CD8-positive, alpha-beta memory T cell (primary cell): ENCODE measurements around the gene TIMP3. TPM values are rescaled to one million over a fixed set of nuclear protein-coding genes. Genes with fewer than 3 reads are reported as not detected.
"Not testable (repeated sequence)": the region's sequence is repeated elsewhere in the genome, so short reads cannot be mapped to it uniquely, and the experiment has no call there.

ENCODE experiments used
- CTCF ChIA-PET: fragments of 350-600 bp; sonication (Branson Sonifier 250); formaldehyde crosslinking; loops from one replicate; lab custom pipeline; 2021; ENCODE audit warnings: antibody characterized with exemption; lab: Charles Lee
- POLR2A ChIA-PET: fragments of 350-600 bp; sonication (Branson Sonifier 250); formaldehyde crosslinking; loops from one replicate; lab custom pipeline; 2021; ENCODE audit warnings: antibody characterized with exemption; lab: Charles Lee
- DNase-seq, 5 donors: peaks; one replicate each; pipeline versions ENCODE4 v3.0.0 to v3.0.0-alpha.2; 2020 to 2022; ENCODE audit warnings: mixed read lengths in 1 of 5
- H3K27ac ChIP-seq: one replicate; pipeline ENCODE4 v1.7.0; 2013; ENCODE audit warnings: low read depth, mild to moderate bottlenecking, low read length, moderate library complexity
- H3K27me3 ChIP-seq: 2 replicates; pipeline ENCODE4 v1.7.0; 2013; ENCODE audit warnings: low read length, mild to moderate bottlenecking; ENCODE audit not compliant: insufficient read depth, poor library complexity, severe bottlenecking
- H3K36me3 ChIP-seq: 2 replicates; pipeline ENCODE4 v1.7.0; 2013; ENCODE audit warnings: mild to moderate bottlenecking, low read length, moderate library complexity; ENCODE audit not compliant: insufficient read depth
- H3K4me1 ChIP-seq: 2 replicates; pipeline ENCODE4 v1.7.0; 2013; ENCODE audit warnings: mild to moderate bottlenecking, low read length, moderate library complexity; ENCODE audit not compliant: insufficient read depth
- H3K4me3 ChIP-seq: 2 replicates; pipeline ENCODE4 v1.7.0; 2013; ENCODE audit warnings: mild to moderate bottlenecking, low read length
- H3K9me3 ChIP-seq: 2 replicates; pipeline ENCODE4 v1.7.0; 2013; ENCODE audit warnings: mild to moderate bottlenecking, low read length
- H3K27ac Mint-ChIP-seq, 8 donors: one replicate each; pipeline ENCODE4 v1.8.0; 2020 to 2021; ENCODE audit warnings: mixed read lengths in 8 of 8, mild to moderate bottlenecking in 6 of 8, inconsistent platforms in 3 of 8, moderate library complexity in 3 of 8
- H3K27me3 Mint-ChIP-seq, 2 donors: one replicate each; pipeline ENCODE4 v1.8.0; 2020 to 2021; ENCODE audit warnings: mixed read lengths in 2 of 2, mild to moderate bottlenecking in 1 of 2, moderate library complexity in 1 of 2
- H3K36me3 Mint-ChIP-seq, 3 donors: one replicate each; pipeline ENCODE4 v1.8.0; 2020 to 2021; ENCODE audit warnings: mixed read lengths in 3 of 3, inconsistent platforms in 1 of 3, mild to moderate bottlenecking in 1 of 3
- H3K4me1 Mint-ChIP-seq, 3 donors: one replicate each; pipeline ENCODE4 v1.8.0; 2020 to 2021; ENCODE audit warnings: mixed read lengths in 3 of 3, inconsistent platforms in 1 of 3, mild to moderate bottlenecking in 1 of 3
- H3K4me3 Mint-ChIP-seq, 7 donors: one replicate each; pipeline ENCODE4 v1.8.0; 2020 to 2021; ENCODE audit warnings: mixed read lengths in 7 of 7, mild to moderate bottlenecking in 6 of 7, moderate library complexity in 4 of 7, inconsistent platforms in 2 of 7
- H3K9me3 Mint-ChIP-seq, 5 donors: one replicate each; pipeline ENCODE4 v1.8.0; 2020 to 2022; ENCODE audit warnings: mixed read lengths in 5 of 5, mild to moderate bottlenecking in 3 of 5, moderate library complexity in 2 of 5, inconsistent platforms in 1 of 5
- polyA plus RNA-seq: library from polyadenylated mRNA; unstranded; fragments of 300-500 nt; fragmentation: Illumina TruSeq; gene quantifications from one replicate; pipeline ENCODE4 v1.2.3, GENCODE V29; 2021
- total RNA-seq, 2 experiments: library from RNA; stranded (reverse); gene quantifications; one replicate each; pipeline ENCODE4 v1.2.3, GENCODE V29; 2021

TIMP3 gene
- total RNA-seq, result under 1 TPM; 0.22 to 0.24 TPM
- not detected for polyA plus RNA-seq

- CTCF ChIA-PET, result no interaction called here
Measured at GRCh38 chr22:32801537-32802236, at the start of gene TIMP3. Gene TIMP3 (plus strand): TSS chr22:32801705. CDS start chr22:32802002, 297 bp downstream.

DNA sequence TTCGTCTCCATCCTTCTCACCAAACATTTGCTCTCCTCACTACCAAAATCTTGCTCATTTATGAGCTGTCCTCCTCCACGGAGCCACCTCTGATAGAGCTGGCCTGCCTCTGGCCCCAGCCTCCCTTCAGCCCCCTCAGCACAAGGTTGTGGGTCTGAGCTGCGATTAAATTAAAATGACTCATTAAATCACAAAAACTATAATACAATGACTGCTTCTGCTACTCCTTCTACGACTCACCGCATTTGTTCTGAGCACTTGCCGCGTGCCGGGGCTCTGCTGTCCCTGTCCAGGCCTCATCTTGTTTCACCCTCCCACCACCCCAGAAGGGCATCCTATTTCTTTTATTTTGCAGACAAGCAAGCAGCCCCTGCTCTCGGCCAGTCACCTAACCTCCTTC, 49.2 kb upstream of the TIMP3 start:
- no peaks in the 10 kb centered on the region for H3K27me3 ChIP-seq
- CTCF ChIA-PET, result no interaction called here
- no peaks in the 10 kb centered on the region for H3K9me3 ChIP-seq
- H3K27me3 Mint-ChIP-seq, result peaks cover 0 to 1% of the 10 kb centered on the region in 2 donors
- H3K4me3 ChIP-seq, result no peak overlapping the region
- no peaks in the 10 kb centered on the region for H3K36me3 Mint-ChIP-seq
- peaks cover 0 to 3% (median 0%) of the 10 kb centered on the region in 5 donors for H3K9me3 Mint-ChIP-seq
- H3K4me1 Mint-ChIP-seq, result no peaks in the 10 kb centered on the region
- peak overlapping the region in 1 of 8 donors; percentile 47 for H3K27ac Mint-ChIP-seq
- no peaks in the 10 kb centered on the region for H3K4me1 ChIP-seq
- no peak overlapping the region for H3K27ac ChIP-seq
- H3K36me3 ChIP-seq, result no peaks in the 10 kb centered on the region
- H3K4me3 Mint-ChIP-seq, result no peak overlapping the region
- POLR2A ChIA-PET, result no interaction called here
- no peak for DNase-seq

More at GRCh38 chr22:32801537-32802236, at the start of gene TIMP3:
- DNase-seq, result no peak
- Mint-ChIP-seq H3K9me3 (no peaks in the 10 kb centered on the region), H3K27ac (no peak within 1 kb of the TSS), H3K27me3 (peaks cover 32 to 70% of the 10 kb centered on the region in 2 donors), H3K4me1 (peaks cover 0 to 5% (median 0%) of the 10 kb centered on the region in 3 donors), H3K36me3 (no peaks in the 10 kb centered on the region), H3K4me3 (no peak within 1 kb of the TSS)
- H3K27me3 ChIP-seq, result peaks cover 10% of the 10 kb centered on the region
- H3K4me1 ChIP-seq, result no peaks in the 10 kb centered on the region
- no peaks in the 10 kb centered on the region for H3K9me3 ChIP-seq
- H3K27ac ChIP-seq, result no peak within 1 kb of the TSS
- no peak within 1 kb of the TSS for H3K4me3 ChIP-seq
- H3K36me3 ChIP-seq, result no peaks in the 10 kb centered on the region
- POLR2A ChIA-PET, result no interaction called here

GRCh38 chr22:32752816-32753520, 48.5 kb upstream of the TIMP3 start:
- no peaks in the 10 kb centered on the region for H3K9me3 ChIP-seq
- ChIA-PET POLR2A (no interaction called here), CTCF (no interaction called here)
- no peak overlapping the region for H3K27ac ChIP-seq
- Mint-ChIP-seq H3K27ac (no peak overlapping the region), H3K9me3 (peaks cover 0 to 3% (median 0%) of the 10 kb centered on the region in 5 donors), H3K36me3 (no peaks in the 10 kb centered on the region), H3K4me1 (no peaks in the 10 kb centered on the region), H3K4me3 (no peak overlapping the region), H3K27me3 (peaks cover 0 to 3% of the 10 kb centered on the region in 2 donors)
- no peaks in the 10 kb centered on the region for H3K36me3 ChIP-seq
- H3K27me3 ChIP-seq, result no peaks in the 10 kb centered on the region
- no peak overlapping the region for H3K4me3 ChIP-seq
- H3K4me1 ChIP-seq, result no peaks in the 10 kb centered on the region
- no peak for DNase-seq

DNA sequence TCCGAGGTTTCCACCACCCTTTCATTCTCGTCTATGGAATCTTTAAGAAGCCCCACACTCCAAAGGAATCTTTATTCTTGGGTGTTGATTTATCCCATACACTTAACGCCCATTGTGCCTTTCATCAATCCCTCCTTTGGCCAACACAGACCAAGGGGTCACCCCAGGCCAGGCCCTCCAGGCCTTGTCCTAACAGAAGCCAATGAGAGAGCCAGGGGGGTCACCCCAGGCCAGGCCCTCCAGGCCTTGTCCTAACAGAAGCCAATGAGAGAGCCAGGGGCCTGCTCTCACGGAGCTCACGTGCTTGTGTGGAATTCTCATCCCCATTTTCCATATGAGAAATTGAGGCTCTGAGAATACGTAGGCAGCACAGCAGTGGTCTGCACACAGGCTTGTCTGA, 47.9 kb upstream of the TIMP3 start:
- no peaks in the 10 kb centered on the region for H3K36me3 ChIP-seq
- no peaks in the 10 kb centered on the region for H3K9me3 ChIP-seq
- no peaks in the 10 kb centered on the region for H3K36me3 Mint-ChIP-seq
- no peaks in the 10 kb centered on the region for H3K27me3 ChIP-seq
- no peaks in the 10 kb centered on the region for H3K4me1 ChIP-seq
- no peak overlapping the region for H3K27ac ChIP-seq
- H3K9me3 Mint-ChIP-seq, result peaks cover 0 to 3% (median 0%) of the 10 kb centered on the region in 5 donors
- CTCF ChIA-PET, result no interaction called here
- H3K27ac Mint-ChIP-seq, result no peak overlapping the region
- no peak overlapping the region for H3K4me3 Mint-ChIP-seq
- H3K27me3 Mint-ChIP-seq, result peaks cover 0 to 1% of the 10 kb centered on the region in 2 donors
- POLR2A ChIA-PET, result no interaction called here
- H3K4me1 Mint-ChIP-seq, result no peaks in the 10 kb centered on the region
- no peak overlapping the region for H3K4me3 ChIP-seq
- no peak for DNase-seq

- peaks cover 0 to 1% of the 10 kb centered on the region in 2 donors for H3K27me3 Mint-ChIP-seq
- no peak for DNase-seq
- CTCF ChIA-PET, result no interaction called here
- peaks cover 0 to 3% (median 0%) of the 10 kb centered on the region in 5 donors for H3K9me3 Mint-ChIP-seq
- Histone ChIP-seq H3K4me3 (no peak overlapping the region), H3K9me3 (no peaks in the 10 kb centered on the region), H3K4me1 (no peaks in the 10 kb centered on the region), H3K27ac (no peak overlapping the region), H3K36me3 (no peaks in the 10 kb centered on the region), H3K27me3 (no peaks in the 10 kb centered on the region)
- no peaks in the 10 kb centered on the region for H3K36me3 Mint-ChIP-seq
- POLR2A ChIA-PET, result no interaction called here
- no peak overlapping the region for H3K4me3 Mint-ChIP-seq
- no peak overlapping the region for H3K27ac Mint-ChIP-seq
- H3K4me1 Mint-ChIP-seq, result no peaks in the 10 kb centered on the region
Measured at GRCh38 chr22:32754413-32755041, 47.0 kb upstream of the TIMP3 start.

DNA sequence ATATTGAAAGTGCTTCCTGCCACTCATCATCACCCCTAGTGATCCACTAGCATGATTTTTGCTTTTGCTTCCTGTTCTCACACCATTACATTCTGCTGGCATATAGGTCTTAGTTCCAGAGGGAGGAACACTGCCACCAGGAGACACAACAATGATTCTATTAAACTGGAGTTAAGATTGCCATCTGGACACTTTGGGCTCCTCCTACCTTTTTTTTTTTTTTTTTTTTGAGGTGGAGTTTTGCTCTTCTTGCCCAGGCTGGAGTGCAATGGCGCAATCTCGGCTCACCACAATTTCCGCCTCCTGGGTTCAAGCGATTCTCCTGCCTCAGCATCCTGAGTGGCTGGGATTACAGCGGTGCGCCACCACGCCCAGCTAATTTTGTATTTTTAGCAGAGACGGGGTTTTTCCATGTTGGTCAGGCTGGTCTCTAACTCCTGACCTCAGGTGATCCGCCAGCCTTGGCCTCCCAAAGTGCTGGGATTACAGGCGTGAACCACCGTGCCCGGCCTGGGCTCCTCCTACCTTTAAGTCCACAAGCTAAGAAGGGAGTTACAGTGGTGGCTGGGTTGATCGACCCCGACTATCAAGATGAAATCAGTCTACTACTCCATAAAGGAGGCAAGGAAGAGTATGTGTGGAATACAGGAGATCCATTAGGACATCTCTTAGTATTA, 44.3 kb upstream of the TIMP3 start:
- H3K4me3 ChIP-seq, H3K9me3 ChIP-seq, H3K27ac ChIP-seq, H3K4me1 ChIP-seq, H3K36me3 ChIP-seq, DNase-seq, H3K27ac Mint-ChIP-seq, H3K9me3 Mint-ChIP-seq, H3K4me1 Mint-ChIP-seq, POLR2A ChIA-PET, H3K36me3 Mint-ChIP-seq, H3K4me3 Mint-ChIP-seq, CTCF ChIA-PET, H3K27me3 ChIP-seq: not testable (repeated sequence)
- peaks cover 13 to 18% of the 10 kb centered on the region in 2 donors for H3K27me3 Mint-ChIP-seq

- Histone ChIP-seq H3K36me3 (no peaks in the 10 kb centered on the region), H3K27me3 (peaks cover 3% of the 10 kb centered on the region)
Measured at GRCh38 chr22:32758866-32759385, 42.6 kb upstream of the TIMP3 start.

More at GRCh38 chr22:32758866-32759385, 42.6 kb upstream of the TIMP3 start:
- H3K27ac ChIP-seq, result no peak overlapping the region
- no peak overlapping the region for H3K27ac Mint-ChIP-seq
- no peaks in the 10 kb centered on the region for H3K9me3 ChIP-seq
- no peak for DNase-seq
- no peaks in the 10 kb centered on the region for H3K4me1 ChIP-seq
- H3K9me3 Mint-ChIP-seq, result peaks cover 0 to 3% (median 0%) of the 10 kb centered on the region in 5 donors
- H3K4me1 Mint-ChIP-seq, result no peaks in the 10 kb centered on the region
- H3K4me3 Mint-ChIP-seq, result no peak overlapping the region
- CTCF ChIA-PET, result no interaction called here
- H3K4me3 ChIP-seq, result no peak overlapping the region
- POLR2A ChIA-PET, result no interaction called here
- no peaks in the 10 kb centered on the region for H3K36me3 Mint-ChIP-seq
- peaks cover 25 to 29% of the 10 kb centered on the region in 2 donors for H3K27me3 Mint-ChIP-seq
